ENCODE measurements around the gene LRRC7. TPM values are rescaled to one million over a fixed set of nuclear protein-coding genes. Genes with fewer than 3 reads are reported as not detected.

Gene LRRC7
- total and polyA plus RNA-seq, 2 of the 8 experiments (the other 6 are each of a cell fraction or from before 2014, with no cell fraction given), result 0.03 to 0.17 TPM

GRCh38 chr1:69592341-69592740, 24.6 kb downstream of the LRRC7 start (continued):
- TF ChIP-seq ATF2 (IDR thresholded peaks at IDR 0.05; ENCODE audit: low read length), result no peak
